Caki2 (cell line): Measurements from ENCODE around the gene ROR2. TPM values are rescaled to one million over a fixed set of nuclear protein-coding genes. Genes with fewer than 3 reads are reported as not detected.

Source experiments
- DNase-seq: peaks from one replicate; pipeline ENCODE4 v3.0.0-alpha.2; 2015; ENCODE audit warnings: low read depth
- in situ Hi-C: cut with HindIII; loops from 2 replicates; pipeline ENCODE4 v1.10.0; 2016; ENCODE audit warnings: low sequenced_read_pairs, low pct_unique_long_range_greater_than_20kb, mixed read lengths
- total RNA-seq: library from RNA; depleted of rRNA; stranded (reverse); fragments of >200 nt; shearing (Covaris generic); gene quantifications from 2 replicates; pipeline ENCODE4 v1.2.3, GENCODE V29; 2014; ENCODE audit warnings: low replicate concordance

ROR2 gene
- total RNA-seq, 1 experiment from 2014 or later = 8.4 TPM

DNA sequence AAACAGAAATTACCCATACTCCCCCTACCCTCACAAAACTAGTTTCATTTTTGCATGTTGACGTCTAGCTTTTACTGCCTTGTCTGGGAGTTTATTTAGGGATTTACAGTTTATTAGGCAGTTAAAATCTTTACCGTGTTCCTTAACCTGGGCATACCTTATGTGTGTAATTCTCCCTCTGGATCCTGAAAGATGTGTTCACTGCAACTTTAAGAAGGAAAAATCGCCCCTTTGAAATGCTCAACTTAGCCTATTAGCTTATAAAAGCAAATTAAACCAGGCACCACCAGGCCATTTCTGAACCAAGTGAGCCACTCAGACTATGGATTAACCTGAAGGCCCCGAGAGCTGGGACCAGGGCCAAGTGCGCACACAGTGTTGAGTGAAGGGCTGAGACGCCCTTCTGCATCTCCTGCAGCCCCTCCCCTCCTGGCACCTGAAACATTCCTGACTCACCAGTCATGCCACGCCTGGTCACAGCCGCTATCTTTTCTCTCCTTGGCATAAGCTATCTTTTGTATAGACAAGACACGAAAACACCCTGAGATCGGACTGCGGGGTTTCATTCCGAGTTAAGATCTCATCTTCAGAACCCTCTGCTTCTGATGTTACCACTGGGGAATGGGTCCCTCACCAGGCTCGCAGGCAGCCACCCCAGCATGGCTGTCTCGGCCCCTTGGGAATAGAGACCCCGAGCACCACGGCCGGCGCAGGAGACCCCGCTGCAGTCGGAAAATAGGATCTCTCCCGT is 111.9 kb downstream of the ROR2 start:
- in situ Hi-C loops = no loop called here
- peak; percentile 79 for DNase-seq

DNA sequence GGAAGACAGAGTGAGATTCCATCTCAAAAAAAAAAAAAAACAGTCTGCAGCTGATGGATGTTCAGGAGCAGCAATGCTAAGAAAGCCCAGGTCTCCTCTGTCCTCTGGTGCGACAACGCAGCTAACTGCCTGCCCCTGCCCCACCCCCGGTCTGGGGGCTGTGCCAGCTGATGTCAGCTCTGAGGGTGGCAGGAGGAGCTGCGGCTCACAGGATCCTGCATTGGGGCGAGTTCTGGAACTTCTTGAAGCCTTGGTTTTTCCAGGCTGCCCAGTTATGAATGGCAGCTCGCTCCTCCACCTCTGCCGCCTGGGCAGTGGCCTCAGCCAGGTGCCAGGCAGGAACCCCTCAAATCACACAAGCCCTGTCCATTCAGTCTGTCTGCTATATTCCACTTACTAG is 113.5 kb downstream of the ROR2 start:
- DNase-seq = no peak
- in situ Hi-C loops = no loop called here

DNA sequence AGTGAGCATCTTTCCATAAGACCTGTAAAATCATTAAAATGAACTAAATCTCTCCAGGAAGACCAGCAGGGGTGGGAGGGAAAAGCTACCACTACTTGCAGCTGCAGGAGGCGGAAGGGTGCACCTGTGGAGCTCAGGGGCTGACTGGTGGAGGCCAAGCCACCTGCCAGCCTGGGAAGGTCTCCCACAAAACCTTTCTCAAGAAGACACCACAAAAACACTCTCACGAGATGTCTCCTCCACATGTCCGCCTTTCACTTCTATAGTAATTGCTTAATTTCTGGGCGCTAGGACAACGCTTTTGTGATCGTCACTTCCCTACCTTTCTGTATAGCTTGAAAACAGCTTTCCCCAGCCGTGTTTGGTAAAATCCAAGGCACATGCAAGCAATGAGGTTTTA is 114.4 kb downstream of the ROR2 start:
- no peak for DNase-seq
- in situ Hi-C loops = no loop called here

DNA sequence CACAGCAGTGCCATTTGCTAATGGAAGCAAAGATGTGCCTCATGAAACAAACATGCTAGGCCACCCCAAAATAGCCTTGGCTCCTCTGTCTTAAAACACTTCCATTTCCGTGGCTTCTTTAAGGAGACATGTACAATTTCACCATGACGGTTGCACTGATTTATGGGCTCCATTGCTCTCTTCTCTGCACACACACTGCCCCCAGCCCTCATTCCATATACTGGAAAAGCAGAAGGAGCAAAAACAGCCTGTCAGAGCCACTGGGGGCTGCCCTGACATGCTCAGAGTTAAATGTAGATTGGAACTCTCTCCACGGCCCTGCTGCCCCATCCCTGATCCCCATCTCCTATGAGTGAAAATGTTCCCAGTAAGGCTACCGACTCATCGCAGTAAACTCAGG is 114.8 kb downstream of the ROR2 start:
- DNase-seq = no peak
- in situ Hi-C loops = no loop called here

DNA sequence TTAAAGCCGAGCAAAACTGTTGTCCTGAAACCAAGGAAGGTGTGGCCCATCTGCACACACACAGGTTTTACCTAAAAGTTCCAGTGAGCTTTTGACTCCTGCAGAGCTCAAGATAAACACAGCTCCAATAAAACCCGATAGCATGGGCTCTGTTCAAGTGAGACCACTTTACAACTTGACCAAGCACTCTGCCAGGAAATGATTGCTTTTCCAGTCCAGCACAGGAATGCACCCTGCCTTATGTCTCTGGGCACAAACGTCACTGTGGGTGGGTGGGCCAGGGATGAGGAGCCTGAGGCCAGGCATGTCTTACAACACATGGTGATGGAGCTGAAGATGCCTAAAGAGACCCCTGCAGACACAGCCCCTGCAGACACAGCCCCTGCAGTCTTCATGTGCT is 115.3 kb downstream of the ROR2 start:
- DNase-seq = no peak
- in situ Hi-C loops = no loop called here

DNA sequence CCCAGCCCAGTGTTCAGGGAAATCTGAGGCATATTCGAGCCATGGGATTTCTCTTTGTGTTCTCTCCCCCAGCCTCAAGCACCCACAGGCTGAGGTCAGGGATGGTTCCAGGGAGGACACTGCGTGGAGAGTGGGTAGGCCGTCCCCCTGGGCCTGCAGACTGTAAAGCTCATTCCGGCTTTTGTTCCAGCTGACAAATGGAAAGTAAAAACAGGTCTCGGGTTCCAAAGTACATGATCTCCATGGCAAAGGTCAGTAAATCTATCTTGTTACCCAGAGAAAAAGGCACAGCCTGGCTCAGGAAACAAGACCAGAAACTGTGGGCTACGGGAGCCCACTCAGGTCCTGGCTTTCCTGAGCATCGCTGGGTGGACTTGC is 116.2 kb downstream of the ROR2 start:
- no peak for DNase-seq
- in situ Hi-C loops = no loop called here

DNA sequence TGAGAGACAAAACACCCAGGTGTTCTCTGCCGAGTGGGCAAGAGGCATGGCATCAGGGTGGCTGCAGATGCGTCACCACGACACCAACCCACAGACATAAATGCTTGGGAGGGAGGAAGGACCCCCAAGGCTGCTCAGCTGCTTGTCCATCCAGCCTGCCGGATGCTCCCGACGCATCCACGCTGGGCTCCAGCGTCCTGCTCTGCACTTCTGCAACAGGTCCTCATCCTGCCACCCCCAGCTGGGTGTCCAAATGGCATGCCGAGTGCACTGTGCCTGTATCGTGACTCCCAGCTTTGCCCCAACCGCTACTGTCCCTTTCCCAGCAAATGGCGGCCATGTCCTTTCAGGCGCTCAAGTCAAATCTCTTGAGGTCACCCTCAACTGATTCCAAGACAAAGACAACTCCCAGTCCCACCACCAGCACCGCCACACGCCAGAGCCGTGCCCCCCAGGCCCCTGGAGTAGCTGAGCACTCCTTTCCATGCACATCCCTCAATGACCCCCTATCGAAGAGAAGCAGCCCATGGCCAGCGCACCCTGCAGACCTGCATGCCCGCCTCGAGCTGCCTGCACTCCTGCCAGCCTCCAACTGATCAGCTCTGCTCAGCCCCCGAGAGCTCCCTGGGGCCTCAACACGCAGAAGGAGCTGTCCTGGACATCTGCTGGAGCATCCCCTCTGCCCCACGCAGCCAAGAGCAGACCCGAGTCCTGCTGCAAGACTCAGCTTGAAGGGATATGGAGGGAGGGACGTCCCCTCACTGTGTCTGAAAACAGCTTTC is 116.7 kb downstream of the ROR2 start:
- in situ Hi-C loops = no loop called here
- DNase-seq = no peak

DNA sequence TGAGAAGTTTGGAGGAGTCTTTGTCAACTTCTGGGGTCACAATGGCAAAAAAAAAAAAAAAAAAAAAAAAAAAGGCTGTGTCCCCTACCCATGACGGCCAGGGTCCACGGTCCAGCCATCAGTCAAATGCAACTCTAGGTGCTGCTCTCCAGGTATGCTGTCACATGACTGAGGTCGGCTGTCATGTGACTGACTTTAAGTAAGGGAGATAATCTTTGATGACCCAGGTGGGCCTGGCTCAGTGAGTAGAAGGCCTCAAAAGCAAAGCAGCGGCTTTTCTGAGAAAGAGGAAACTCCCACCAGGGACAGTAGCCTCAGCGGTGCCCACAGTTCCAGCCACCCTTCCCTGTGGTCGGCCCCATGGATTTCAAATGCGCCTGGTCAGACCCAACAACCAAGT is 117.7 kb downstream of the ROR2 start:
- in situ Hi-C loops = no loop called here
- no peak for DNase-seq

DNA sequence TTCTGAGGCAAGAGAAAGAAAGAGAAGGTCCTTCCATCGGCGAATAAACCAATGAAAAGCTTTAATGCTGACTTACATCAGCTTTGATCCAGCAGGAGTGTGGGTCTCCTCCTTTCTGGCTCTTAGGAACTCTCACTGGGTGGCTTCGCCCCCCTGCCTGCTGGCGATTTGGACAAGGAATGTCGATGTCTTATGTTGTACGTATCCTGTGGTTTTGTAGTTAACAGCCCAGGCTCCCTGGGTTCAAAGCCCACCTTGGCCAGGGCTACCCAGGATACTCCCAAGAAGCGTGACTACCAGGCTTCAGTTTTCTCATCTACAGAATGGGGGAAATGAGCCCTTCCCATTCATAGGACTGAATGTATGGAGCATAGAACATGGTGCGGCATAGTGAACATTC is 124.2 kb downstream of the ROR2 start:
- in situ Hi-C loops = no loop called here
- no peak for DNase-seq

DNA sequence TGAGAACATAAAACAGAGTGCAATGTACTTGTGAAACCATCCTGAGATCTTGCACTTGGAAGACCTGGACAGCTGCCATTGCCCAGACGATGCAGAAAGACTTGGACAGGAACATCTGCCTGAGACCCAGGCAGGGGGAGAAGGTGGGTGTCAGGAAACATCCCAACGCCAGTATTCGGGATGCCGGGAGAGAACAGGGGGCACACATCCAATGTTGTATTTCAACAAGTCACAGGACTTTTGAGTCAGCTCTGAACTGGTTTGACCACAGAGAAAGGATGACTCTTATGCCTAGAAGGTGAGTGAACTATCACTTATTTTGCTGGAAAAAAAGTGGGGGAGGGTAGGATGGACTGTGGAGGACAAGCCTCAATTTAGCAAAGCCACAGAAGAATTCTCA is 124.6 kb downstream of the ROR2 start:
- no peak for DNase-seq
- in situ Hi-C loops = no loop called here

DNA sequence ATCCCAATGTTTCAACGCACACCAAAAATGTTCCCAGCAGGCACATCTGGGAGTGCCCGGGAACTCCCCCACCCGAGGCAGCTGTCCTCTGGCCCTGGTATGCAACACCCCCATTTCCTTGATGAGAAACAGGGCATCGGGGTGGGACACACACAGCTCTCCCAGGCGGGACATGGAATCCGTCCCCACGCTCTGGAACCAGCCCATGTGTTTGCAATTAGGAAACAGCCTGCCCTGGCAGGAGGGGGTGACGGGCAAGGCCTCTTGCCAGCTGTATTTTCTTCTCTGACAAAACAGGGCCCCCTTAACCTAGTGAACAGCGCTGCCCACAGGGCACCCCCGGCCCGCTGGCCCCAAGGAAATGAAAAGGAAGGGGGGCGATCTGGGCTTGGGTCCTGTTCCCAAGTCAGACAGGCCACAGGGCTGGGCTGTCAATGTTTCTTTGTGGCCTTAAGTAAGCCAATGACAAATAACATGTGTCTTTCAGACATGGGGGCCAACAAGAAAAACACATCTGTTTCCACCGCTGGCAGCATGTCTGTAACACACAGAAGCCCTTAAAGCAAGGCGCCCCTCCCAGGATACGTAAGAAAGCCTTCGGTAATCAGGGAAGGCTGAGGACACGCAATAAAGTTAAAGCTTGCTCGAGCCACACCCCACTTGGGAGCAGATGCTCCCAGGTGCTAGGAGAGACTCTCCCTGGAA is 125.3 kb downstream of the ROR2 start:
- DNase-seq = no peak
- in situ Hi-C loops = no loop called here

DNA sequence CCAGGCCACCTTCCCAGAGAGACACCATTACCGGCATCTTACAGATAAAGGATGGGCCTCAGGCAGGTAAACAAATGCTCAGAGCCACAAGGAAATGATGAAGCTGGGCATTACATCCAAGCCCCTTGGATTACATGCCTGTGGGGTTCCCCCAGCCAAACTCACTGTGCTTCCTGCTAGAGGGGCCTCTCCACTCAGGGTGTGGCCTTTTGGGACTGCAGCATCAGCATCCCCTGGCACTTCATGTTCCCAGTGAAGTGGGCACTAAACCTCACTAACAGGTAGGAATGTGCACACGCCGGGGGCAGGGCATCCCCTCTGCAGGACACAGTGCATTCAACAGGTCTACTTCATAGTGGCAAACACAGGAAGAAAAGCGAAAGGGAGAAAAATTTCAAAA is 125.9 kb downstream of the ROR2 start:
- no peak for DNase-seq

DNA sequence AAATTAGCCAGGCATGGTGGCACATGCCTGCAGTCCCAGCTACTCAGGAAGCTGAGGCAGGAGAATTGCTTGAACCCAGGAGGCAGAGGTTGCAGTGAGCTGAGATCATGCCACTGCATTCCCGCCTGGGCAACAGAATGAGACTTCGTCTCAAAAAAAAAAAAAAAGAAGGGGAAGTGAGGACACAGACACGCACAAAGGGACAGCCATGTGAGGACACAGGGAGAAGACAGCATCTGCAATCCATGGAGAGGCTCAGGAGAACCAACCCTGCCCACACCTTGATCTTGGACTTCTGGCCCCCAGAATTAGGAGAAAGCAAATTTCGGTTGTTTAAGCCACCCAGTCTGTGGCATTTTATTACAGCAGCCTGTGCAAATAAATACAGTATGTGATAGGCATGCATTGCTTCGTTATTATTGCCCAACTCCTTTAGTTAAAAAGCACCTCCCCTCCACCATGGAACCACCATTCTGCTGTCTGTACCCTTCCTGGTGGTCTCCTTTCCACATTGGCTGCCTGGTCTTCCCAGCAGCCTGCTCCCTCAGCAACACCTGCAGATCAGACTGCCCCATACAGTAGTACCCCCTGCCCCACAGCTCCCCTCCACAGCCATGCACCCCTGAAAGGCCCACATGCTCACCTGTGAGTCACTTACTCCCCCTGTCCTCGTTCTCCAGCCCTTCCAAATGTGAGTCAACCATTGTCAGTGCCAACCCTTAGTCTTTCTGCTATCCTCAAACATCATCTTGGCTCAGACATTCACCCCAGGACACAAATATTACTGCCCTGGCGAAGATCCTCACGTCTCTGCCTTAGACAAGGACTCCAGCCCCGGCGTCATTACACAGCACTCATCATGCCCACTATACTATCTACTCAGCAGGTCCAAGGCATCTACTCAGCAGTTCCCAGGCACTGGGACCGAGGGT is 128.8 kb downstream of the ROR2 start:
- no peak for DNase-seq
- in situ Hi-C loops = no loop called here

More for the DNA sequence above, 125.9 kb downstream of the ROR2 start:
- in situ Hi-C loops = no loop called here

DNA sequence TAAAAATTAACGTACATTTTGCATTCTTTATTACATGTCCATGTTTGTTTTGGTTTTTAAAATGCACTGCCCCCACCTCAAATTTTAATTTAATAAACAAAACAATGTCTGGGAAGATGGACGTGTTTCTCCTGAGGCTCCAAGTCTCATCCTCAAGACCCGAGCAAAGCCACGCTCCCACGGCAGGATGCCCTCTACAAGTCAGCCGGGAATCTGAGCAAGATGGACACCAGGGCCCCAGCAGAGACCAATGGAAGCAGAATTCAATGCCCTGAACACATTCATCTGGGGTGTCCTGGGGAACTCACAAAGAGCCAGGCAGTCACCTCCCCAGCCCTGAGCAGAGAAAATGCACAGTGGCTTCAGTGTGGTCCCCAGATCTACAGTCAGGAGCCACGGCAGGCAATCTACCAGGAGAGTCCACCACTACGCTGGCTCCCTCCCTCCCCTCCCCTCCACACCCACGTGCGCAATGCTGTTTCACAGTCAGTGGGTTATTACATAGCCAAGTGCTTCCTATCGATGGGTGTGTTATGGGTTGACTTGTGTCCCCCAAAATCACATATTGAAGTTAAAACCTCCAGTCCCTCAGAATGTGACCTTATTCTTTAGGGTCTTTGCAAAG is 129.8 kb downstream of the ROR2 start:
- no peak for DNase-seq
- in situ Hi-C loops = no loop called here

DNA sequence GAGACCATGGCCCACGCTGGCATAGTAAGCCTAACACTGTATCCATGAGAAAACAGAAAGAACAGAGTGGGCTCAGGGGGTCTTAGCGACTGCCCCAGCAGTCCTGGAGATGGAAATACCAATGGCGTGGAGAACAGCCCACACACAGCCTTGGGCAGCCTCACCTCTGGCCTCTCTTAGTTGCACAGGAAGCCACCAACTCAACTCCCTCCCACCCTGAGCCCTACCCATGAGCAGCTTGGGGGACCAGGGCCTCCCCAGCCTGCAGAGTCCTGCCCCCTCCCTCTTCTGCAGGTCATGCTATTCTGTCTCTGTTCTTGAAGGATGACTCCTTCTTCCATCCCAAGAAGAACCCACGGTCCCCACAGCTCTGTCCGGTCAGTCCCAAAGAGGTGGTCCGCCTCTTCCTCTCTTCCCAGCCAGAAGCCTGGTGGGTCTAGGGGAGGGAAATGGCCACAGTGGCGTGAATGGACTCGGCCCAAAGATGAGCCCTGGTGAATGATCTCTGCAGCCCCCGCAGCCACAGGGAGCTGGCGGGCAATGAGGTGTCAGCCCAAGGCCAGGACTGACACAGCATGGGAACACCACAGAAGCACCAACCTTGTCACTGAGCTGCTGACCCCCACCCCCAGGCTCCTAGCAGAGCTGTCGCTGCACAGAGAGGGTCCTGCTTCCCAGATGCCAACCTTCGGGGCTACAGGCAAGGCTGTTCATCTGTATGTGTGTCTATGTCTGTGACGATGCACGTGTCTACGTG is 131.2 kb downstream of the ROR2 start:
- in situ Hi-C loops = no loop called here
- no peak for DNase-seq

DNA sequence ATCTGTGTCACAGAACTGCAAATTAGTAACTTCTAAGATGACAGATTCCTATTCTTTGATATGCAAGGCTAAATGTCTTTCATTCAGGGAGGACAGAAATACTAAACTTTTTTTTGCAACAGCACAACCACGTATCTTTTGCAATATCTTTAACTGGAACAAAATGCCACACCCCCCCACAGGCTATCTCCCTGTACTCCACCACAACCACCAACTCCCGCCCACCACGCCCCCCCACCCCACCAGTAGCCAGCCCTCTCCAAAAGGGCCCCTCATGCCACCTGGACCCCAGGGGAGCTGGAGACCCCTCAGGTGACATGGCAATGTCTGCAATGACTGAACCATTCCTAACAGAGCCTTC is 131.8 kb downstream of the ROR2 start:
- in situ Hi-C loops = no loop called here
- DNase-seq = no peak

DNA sequence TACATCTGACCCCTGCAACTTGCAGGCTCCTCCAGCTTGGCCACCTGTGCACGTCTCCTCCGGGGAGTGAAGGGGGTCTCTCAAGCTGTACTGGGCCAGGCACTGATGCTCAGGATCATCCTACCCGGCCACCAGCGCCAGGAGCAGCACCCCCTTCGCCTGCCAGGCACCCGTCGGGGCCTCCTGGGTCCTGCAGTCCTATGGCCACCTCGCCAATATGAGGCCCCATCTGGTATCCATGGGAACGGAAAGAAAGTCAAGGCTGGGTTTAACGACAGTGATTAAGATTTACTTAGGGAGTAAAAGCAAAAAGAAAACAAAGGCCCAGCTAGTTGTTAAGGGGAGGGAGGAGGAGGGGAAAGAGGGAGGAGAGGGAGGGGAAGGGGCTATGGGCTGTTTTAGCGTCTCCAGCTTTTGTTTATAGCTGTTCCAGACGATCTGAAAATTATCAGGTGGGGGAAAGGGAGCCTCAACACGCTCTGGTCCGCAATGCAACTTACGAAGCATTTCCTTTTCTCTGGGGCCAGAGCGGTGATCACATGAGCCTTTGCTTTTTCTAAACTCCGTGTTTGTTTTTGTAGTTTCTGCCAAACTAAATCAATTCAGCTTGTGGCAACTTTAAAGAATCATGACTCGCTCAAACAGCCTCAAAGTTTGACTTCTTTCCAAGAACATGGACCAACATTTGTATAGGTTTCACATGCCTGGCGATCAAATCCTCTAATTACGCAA is 132.4 kb downstream of the ROR2 start:
- peak; percentile 18 for DNase-seq
- in situ Hi-C loops = no loop called here
